Stromal cell of bone marrow (primary cell): ENCODE data around the gene FLAD1.

Experiments used
- DNase-seq: peaks from one replicate; pipeline ENCODE4 v3.0.0-alpha.2; 2012; ENCODE audit warnings: low read depth

The FLAD1 gene

DNA sequence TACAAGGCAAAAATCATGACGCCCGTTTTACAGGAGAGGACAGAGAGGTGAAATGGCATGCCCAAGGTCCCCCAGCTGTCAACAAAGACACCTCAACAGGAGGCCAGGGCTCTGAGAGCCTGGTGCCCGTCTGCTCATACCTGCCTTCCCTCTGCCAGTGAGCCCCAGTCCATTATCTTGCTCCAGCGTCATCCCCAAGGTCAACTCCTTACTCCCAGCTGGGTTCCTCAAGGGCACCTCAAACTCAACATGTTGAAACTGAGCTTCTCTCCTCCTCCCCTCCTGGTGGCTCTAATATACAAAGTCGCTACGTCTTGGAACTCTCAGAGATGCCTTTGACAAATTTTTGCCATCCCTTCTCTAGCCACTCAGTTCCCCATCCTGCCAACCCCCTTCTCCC, 30.5 kb upstream of the FLAD1 start:
- no peak for DNase-seq

DNA sequence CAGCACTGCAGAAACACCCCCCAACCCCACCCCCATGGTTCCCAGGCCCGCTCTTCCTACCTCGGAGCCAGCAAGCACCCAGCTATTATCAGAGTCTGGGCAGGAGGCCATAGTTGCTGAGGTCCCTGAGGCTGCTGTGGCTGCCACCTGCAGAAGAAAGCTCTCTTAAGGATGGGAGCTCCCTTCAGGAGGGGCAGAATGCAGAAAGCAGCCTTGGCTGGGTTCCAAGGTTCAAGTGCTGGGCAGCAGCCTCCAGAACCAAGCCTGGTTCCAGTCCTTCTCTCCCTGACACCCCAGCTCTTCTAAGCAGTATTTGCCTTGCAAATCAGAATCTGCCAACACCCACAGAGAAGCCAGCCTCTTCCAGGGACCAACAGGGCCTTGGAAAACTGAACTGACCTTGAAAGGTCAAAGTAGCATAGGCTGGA, 29.5 kb upstream of the FLAD1 start:
- no peak for DNase-seq

DNA sequence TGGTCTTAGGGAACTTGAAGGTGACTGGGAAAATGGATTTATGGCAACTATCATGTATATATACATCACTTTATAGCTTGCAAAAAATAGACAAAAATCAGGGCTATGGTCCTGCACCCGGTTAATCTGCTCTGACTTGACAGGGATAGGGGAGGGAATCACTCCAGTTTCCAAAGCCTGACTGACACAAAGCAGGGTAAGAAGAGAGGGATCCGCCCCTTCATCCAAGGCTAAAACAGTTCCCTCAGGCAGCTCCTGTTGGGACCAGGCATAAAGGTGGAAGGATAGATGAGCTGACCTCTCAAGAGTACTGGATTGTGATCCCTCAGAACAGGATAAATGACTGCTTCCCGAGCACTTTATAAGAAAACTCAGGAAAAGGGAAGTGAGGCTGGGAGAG, 28.6 kb upstream of the FLAD1 start:
- DNase-seq = no peak

DNA sequence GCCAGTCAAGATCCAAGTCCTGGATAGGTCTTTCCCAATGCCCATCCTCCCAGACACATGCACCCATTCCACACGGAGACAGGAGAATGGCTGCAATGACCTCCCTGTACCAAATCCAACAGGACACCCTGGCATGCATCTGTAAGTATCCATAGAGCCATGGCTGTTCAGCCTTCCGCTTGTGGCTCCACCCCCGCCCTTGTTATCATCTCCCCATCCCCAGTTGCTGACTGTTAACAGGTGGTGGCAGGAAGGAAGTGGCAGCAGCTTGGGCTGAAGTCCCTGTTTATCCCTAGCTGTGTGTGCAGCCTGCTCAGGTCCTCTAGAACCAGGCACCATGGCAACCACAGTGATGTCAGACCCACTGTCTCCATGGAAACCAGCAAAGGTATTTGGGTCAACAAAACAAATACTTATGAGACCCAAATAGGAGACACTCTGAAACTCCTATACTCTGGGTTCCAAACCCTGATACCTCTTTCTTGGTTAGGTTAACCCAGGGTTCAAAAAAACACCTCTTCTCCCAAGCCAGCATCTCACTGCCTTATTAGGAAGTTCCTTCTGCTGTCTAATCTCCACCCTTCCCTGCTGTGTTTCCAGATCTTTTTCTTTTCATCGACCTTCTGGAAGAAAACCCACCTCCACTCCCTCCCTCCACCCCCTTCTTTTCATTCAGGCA, 28.0 kb upstream of the FLAD1 start:
- DNase-seq = no peak

DNA sequence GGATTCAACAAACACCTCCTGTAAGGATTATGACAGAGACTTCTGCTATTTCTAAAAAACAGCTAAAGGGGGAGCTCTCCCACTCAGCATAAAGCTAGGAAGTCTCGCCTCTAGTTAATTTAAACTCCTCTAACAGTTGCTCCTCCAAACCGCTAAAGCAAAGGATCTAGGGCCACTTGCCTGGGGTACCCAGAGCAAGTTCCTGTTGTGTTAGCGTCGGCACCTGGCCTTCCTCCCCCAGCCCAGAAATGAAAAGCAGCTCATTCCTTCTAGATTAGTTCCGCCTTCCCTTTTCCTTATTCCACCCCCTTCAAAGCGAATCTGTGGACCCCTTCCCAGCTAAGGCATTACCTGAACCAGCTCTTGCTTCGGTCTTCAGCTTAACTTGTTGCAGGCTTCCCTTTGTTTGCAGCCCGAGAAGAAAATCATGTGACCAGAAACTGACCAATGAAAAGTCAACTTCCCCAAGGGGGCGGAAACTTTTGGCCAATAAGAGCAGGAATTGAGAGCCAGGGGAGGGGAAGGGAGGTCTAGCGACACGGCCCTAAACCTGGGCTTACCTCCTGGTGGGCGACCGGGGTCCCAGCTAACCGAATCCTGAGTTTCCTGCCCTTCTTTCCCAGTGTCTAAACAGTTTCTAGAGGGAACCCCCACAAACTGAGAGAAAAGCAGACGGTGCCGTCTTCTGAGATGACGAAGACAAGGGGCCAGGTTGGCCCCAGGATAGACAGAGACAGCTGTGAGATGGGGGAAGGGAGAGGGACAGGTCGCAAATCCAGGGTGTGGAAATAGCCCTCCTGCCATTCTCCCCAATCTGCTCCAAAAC, 27.2 kb upstream of the FLAD1 start, which contains the start of gene PBXIP1:
Gene PBXIP1, minus strand, starts transcription at position 382 of the 826 bp plus-strand sequence. CDS start 2,378 bp downstream, outside the sequence.
- DNase-seq = peak; percentile 85

DNA sequence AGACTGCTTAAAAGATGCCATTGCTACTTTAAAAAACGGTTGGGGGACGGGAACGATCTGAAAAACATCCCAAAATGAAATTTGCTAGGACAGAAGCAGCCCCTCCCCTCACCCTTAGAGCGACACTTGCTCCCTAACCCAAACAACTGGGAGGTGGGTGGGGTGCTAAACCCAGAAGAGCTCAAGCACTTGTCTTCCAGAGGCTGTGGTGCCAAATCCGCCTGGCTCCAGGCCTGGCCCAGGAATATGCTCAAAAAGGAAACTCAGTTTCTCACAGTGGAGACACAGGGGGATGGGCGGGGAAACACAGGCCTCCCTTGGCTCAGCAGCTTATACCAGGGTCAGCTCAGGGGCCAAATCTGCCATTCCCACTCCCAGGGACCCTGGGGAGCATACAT, 26.6 kb upstream of the FLAD1 start:
- DNase-seq = no peak

DNA sequence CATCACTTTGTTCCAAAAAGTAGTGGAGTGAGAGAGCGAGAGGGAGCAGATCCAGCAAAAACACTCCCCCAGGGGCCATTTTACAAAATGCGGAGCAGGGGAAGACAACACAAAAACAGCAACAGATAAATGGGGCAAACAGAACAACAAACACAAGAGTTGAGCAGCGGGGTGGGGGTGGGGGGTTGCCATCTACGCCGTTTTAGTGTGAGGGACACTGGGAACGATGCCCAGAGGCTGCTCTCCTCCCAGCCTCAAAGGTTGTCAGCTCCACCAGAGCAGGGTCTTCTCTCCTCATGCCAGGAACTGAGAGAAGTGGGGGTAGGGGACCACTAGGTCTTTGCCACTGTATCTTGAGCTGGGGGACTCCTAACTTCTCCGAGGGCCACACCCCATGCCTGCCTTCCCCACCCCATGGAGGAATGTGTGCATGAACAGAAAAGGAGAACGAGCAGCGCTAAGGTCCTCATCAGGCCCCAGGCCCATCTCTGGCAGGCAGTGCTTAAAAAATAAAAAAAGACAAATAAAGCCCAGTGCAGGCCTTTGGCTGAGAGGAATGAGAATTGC, 26.0 kb upstream of the FLAD1 start:
- DNase-seq = no peak

DNA sequence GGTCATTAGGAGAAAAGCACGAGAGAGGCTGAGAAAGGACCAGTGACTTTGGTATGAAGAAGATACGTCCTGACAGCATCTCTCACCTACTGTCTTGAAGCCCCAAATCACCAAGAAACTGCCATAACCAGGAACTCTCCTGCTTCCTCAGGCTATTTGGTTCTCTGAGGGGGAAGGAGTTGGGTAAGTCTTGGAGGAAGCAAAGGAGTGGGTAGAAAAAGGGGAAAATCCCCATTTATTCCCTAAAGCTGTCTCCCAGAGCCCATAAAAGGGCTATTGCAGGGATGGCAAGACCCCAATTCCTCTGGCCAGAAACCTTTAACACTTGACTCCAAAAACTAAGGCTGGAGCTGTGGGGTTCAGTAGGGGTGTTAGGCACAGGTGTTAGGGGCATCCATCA, 25.1 kb upstream of the FLAD1 start:
- no peak for DNase-seq

DNA sequence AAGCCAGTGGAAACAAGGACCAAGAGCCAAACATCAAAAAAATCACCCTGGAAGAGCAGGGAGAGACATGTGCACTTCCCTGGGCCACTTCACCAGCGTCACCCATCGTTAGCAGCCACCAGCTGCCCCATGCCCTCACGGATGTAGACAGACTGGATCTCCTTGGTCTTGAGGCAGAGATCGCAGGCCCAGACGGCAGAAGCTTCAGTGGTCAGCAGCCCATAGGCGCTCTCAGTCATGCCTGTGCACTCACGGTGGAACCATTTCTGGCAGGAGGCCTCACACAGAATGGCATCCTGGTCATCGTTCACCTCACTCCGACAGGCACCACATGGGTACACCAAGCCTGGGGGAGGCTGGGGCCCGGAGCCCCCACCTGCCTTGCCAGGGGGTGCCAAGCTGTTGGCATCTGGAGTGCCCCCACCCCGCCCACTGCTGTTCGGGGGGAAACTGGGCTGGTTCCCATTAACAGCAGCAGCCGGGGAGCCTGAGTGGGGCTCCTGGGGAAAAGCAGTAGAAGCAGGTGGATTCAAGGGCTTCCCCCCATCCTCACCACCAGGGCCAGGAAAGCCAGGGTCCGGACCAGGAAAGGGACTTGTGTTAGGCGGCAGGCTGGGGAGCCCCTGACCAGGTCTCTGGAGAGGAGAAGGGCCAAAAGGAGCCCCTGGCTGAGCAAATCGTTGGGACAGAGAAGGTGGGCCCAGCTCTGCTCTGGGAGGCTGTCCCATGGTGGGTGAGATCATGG, 24.3 kb upstream of the FLAD1 start:
- DNase-seq = no peak

DNA sequence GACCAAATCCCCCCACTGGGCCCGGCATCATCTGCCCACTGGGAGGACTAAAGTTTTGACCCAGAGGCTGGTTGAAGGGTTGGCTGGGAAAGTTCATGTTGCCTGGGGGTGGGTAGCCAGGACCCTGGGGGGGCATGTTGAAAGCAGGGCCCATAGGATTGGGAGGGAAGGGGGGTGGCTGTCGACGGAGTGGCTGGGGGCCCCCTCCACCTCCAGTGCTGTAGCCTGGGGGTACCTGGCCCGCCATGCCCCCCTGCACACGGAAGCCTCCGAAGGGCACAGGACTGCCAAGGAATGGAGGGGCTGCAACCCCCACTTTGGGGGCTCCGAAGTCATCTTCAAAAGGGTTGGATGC, 23.7 kb upstream of the FLAD1 start:
- no peak for DNase-seq

DNA sequence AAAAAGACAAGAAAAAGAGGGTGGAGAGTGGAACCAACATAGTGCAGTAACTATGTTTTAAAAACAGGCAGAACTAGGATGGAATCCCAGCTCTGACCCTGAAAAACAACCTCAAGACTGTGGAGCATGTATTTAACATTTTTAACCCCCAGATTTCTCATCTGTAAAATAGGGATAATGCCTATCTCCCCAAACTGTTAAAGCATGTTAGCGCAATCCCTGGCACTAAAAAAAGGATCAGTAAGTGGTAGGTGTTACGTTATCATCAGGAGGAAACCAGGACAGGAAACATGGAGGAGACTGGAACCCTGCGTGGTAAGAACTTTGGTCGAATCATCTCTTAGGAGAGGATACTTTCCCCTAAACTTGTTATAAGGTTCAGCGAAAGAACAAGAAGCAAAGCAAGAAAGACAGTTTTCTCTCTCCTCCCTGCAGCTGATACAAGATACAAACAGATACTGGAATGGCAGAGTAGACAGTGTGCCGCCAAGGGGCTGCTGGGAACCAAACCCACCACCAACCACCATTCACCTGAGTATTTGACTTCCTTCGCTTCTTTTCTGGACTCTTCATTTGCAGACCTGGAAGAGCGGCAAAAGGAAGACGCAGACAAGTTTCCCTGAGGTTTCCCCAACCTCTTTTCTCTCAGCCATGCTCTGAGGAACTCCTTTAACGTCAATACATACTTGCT, 22.6 kb upstream of the FLAD1 start:
- DNase-seq = no peak

DNA sequence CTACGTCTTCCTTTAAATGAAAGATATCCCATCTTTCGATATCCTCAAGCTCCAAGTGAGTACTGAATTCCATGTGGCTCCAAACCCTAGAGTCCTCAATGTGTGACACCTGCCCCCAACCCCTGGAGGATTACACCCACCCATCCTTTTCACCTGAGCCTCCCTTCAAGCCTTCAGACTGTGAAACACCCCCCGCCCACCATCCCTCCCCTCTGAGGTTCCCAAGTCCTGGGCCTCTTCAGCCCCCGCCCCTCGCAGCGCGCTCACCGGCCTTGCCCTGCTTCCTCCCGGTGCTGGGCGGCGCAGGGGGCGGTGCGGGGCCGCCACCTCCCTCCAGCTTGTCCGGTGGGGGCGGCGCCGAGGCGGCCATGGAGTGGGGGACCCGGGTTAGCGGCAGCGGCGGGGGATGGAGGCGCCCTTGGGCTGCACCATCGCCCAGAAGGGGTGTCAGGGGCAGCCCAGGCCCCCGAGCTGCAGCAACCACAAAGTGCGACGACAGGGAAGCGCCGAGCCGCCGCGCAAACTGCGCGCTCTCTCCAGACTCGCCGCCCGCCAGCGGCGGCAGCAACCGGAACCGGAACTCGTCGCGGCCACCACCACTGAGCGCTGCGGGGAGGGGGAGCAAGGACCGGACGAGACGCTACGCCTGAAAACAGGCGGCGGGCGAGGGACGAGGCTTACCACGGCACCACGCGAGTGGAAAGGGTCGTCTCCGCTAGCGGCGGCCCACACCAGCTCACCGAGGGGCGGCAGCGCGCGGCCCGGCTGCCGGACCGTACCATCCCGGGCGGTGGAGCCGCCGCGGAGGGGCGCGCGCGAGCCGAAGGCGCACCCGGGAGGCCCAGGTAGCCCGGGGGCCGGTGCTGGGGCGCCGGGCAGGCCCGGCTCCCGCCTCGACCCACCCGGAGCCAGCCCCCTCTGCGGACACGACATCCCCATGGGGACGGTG, 21.7 kb upstream of the FLAD1 start, which contains the start of gene PYGO2:
Gene PYGO2, minus strand, starts transcription at position 576 of the 949 bp plus-strand sequence. Its CDS starts 206 bp downstream, at position 370.
- peak; percentile 48 for DNase-seq

DNA sequence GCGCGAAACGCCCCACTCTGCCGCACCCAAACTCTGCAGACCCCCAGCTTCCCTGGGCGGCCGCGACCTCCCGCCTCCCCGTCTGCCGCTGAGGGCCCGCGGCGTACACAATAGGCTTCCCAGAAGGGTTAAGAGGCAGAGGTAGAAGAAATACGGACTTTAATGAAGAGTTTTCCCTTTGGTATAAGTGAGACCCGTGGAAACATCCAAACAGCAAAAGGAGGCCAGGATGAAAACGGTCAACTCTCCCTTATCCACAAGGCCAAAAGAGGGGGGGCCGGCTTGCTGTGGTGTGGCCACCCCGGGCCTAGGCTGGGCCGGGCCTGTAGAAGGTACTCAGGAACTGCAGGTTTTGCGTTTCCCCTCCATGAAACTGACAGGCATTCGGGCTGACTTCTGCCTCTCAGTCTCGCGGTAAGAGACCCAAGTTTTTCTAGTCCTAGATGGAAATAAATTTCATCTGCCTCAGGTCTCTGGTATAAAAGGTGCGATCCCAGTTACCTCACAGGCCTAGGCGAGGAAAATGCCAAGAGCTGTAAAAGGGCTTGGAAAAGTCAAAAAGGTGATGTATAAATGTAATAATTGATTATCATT, 20.9 kb upstream of the FLAD1 start:
- DNase-seq = no peak

DNA sequence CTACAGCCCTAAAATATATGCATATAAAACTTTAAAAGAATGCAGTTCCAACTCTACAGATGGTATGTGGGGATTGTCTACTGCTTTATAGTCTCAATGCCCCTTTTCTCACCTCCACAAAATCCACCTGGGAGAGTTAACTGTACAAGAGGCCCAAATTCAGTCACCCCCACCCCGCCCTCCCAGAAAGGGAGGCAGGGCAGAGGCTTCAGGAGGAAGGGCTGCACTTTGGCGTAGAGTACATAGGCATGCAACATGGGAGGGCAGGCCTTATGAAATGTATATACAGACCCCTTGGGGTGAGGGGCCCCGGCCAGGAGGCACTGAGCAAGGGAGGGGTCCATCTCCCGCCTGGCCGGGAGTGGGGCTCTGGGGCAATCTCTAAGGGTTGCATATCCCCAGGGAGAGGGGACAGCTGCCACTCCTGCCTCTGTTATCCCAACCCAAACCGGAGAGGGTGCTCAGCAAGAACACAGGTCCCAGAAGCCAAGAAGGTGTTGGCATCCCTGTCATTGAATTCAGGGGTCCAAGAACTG, 20.3 kb upstream of the FLAD1 start:
- no peak for DNase-seq

DNA sequence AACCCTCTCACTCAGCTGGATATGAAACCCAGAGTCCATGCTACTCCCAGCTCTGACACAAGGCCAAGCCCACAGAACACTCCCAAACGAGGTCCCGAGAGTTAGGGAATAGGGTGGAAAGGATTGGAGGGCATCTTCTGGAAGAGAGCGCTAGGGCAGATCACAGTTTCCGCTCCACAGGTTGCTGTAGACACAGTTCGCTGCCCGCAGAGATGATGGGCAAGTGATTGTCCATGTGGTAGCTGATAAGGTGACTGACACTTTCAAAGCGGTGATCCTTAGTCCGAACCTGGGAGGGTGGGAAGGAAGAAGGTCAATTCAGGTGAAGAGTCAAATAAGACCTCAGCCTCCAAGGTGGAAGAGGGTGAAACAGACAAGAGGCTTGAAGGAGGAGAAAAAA, 19.5 kb upstream of the FLAD1 start:
- DNase-seq = no peak

DNA sequence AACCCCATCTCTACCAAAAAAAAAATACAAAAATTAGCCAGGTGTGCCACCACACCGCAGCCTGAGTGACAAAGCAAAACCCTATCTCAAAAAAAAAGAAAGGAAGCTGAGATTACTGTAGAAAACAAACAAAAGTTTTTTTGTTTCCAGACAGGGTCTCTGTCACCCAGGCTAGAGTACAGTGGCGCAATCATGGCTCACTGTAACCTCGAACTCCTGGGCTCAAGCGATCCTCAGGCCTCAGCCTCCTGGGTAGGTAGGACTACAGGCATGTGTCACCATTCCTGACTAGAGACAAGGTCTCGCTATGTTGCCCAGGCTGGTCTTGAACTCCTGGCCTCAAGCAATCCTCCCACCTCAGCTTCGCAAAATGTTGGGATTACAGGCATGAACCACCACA, 18.8 kb upstream of the FLAD1 start:
- no peak for DNase-seq

DNA sequence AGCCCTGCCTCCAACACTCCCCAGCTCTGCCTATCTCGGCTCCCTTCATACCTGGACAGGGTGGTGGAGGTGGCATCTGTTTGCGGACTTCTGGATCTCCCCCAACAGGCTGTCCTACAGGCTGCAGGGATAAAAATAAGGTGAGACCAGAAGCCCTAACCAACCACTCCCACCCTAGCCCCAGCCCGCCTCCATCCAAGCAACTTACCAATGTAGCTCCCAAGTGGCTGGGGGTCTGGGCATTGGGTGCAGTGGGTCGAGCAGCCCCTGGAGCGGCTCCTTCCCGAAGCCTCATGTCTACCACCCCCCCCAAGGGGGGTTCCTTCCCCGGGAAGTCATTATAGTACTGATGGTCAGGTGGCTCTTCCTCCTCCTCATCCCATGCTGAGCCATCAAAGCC, 17.0 kb upstream of the FLAD1 start:
- no peak for DNase-seq

DNA sequence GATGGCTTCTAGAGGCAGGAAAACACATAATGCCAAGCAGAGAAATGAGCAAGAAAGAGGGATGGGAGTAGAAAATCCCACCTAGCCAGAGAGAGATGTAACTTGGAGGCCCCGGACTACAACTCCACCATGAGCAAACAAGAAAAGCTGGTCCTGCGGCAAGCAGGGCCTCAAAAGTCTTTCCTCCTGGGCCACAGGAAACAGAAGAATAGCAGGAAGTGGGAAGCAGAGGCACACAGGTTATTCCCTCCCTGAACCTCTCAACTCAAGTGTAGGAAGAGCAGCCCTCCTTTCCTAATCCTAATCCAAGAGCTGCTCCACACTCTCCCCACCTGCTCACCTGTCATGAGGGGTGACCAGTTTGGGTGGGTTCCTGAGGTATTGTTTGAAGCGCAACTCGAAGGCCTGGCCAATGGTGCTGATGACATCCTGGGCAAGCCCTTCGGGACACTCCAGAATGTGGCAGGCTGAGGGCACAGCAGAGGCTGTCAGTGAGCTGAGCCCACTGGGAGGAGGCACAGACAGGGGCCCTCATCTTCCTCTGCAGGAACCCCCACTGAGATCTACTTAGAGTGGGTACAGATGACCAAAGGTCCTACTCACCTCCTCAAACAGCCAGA, 15.7 kb upstream of the FLAD1 start:
- DNase-seq = no peak

DNA sequence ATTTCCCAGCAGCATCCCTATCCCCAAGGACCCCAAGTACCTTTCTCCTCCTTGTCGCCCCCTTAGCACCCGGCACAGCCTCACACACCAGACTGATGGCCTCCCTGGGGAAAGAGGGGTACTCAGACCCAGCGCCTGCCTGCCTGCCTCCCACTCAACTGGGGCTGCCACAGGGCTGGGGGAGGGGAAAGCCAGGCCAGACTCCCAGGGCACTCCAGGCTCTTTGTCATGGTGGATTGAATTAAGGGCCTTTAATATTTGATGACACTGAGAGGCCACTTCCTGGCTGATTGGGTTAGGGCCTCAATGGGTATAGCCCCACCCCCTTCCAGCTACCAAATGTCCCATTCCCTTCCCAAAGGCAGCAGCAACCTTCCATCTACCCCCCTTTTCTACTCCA, 14.4 kb upstream of the FLAD1 start:
- DNase-seq = no peak

DNA sequence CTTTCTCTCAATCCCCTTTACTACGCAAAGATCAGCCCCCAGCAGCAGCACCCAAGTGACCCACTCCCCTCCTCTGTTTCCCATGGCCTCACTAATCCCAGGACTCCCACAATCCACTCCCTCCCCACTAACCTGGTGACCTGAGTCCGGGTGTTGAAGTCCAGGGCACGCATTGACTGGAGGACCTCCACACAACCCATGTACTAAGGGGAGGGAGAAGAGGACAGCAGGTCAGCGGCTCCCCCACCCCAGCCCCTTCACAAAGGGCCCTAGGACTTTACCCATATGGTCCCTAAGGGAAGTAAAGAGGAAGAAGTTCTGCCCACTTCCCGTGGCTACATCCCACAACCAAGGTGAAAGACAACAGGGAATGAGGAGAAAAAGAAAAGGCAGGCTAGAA, 13.9 kb upstream of the FLAD1 start:
- no peak for DNase-seq
